NK-92 (cell line): ENCODE results near the gene TSC22D1.

ENCODE experiments used
- DNase-seq: peaks from one replicate; lab custom pipeline; 2025; ENCODE audit not compliant: unreplicated experiment; lab: John Stamatoyannopoulos, UW

TSC22D1 gene

GRCh38 chr13:44433863-44434765, 142.0 kb downstream of the TSC22D1 start:
- no peak for DNase-seq

- no peak for DNase-seq
Measured at GRCh38 chr13:44432650-44433049, 143.5 kb downstream of the TSC22D1 start.

GRCh38 chr13:44431150-44431549, 145.0 kb downstream of the TSC22D1 start:
- DNase-seq = no peak

GRCh38 chr13:44429311-44429710, 146.8 kb downstream of the TSC22D1 start:
- DNase-seq = no peak

- no peak for DNase-seq
Measured at GRCh38 chr13:44426461-44426860, 149.7 kb downstream of the TSC22D1 start.

- no peak for DNase-seq
Measured at GRCh38 chr13:44425815-44426078, 150.4 kb downstream of the TSC22D1 start.

GRCh38 chr13:44425041-44425814, 150.9 kb downstream of the TSC22D1 start:
- DNase-seq = no peak

- no peak for DNase-seq
Measured at GRCh38 chr13:44423824-44424223, 152.3 kb downstream of the TSC22D1 start.

- DNase-seq = no peak
Measured at GRCh38 chr13:44422755-44423643, 153.1 kb downstream of the TSC22D1 start.

- no peak for DNase-seq
Measured at GRCh38 chr13:44421853-44422525, 154.1 kb downstream of the TSC22D1 start.

- DNase-seq = no peak
Measured at GRCh38 chr13:44420376-44421220, 155.5 kb downstream of the TSC22D1 start.

- DNase-seq = no peak
Measured at GRCh38 chr13:44417876-44418275, 158.3 kb downstream of the TSC22D1 start.

- no peak for DNase-seq
Measured at GRCh38 chr13:44417446-44417845, 158.7 kb downstream of the TSC22D1 start.

- DNase-seq = no peak
Measured at GRCh38 chr13:44416744-44417143, 159.4 kb downstream of the TSC22D1 start.

- DNase-seq = no peak
Measured at GRCh38 chr13:44416301-44416700, 159.8 kb downstream of the TSC22D1 start.

- DNase-seq = no peak
Measured at GRCh38 chr13:44415815-44416214, 160.3 kb downstream of the TSC22D1 start.

GRCh38 chr13:44414716-44415115, 161.4 kb downstream of the TSC22D1 start:
- no peak for DNase-seq

- DNase-seq = no peak
Measured at GRCh38 chr13:44413095-44413494, 163.0 kb downstream of the TSC22D1 start.

- no peak for DNase-seq
Measured at GRCh38 chr13:44412346-44412935, 163.7 kb downstream of the TSC22D1 start.

- DNase-seq = no peak
Measured at GRCh38 chr13:44411841-44412240, 164.3 kb downstream of the TSC22D1 start.
